ENCODE data around the gene KIFC3. TPM values are rescaled to one million over a fixed set of nuclear protein-coding genes. Genes with fewer than 3 reads are reported as not detected.
A peak's percentile ranks its signal among the peaks of the same experiment; 100 is the strongest.

Gene KIFC3
- total and polyA plus RNA-seq, 8 donors, result 41.4 to 96.8 (median 60.0) TPM

DNA sequence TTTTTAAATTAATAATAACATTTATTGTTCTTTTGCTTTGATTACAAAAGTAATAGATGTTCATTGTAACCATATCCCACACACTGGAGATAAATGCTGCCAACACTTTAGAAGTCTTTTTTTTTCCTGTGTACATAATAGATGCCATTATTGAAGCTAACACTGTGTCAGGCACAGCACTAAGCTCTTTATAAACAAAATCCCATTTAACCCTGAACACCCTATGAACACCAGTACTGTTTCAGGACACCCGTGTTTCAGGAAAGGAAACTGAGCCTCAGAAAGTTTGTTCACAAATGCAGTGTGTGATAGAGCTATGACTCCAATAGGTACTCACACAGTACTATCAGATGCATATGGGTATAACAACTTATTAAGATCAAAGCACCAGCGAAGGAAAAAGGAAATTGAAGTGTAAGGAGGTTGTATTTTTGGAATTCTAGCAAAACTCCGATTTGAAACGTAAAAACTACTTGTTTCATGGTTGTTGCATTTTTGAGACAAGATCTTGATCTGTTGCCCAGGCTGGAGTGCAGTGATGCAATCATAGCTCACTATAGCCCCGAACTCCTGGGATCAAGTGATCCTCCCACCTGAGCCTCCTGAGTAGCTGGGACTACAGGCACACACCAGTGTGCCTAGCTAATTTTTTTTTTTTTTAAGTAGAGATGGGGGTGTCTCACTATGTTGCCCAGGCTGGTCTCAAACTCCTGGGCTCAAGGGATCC lies 2.0 kb upstream of the KIFC3 start:
- DNase-seq (no peak), ATAC-seq (no peak)
- no peak overlapping the region for H3K4me3 ChIP-seq
- H3K4me1 ChIP-seq, result peaks cover 51 to 74% of the 10 kb centered on the region in 2 donors
- H3K36me3 ChIP-seq, result no peaks in the 10 kb centered on the region
- TF ChIP-seq, protein P1, sequence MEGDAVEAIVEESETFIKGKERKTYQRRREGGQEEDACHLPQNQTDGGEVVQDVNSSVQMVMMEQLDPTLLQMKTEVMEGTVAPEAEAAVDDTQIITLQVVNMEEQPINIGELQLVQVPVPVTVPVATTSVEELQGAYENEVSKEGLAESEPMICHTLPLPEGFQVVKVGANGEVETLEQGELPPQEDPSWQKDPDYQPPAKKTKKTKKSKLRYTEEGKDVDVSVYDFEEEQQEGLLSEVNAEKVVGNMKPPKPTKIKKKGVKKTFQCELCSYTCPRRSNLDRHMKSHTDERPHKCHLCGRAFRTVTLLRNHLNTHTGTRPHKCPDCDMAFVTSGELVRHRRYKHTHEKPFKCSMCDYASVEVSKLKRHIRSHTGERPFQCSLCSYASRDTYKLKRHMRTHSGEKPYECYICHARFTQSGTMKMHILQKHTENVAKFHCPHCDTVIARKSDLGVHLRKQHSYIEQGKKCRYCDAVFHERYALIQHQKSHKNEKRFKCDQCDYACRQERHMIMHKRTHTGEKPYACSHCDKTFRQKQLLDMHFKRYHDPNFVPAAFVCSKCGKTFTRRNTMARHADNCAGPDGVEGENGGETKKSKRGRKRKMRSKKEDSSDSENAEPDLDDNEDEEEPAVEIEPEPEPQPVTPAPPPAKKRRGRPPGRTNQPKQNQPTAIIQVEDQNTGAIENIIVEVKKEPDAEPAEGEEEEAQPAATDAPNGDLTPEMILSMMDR (IDR thresholded peaks at IDR 0.05), result no peak
- peaks cover 0 to 30% of the 10 kb centered on the region in 2 donors for H3K27me3 ChIP-seq
- no peaks in the 10 kb centered on the region for H3K9me3 ChIP-seq
- intact Hi-C loops (cut with DNase I), result no loop called here
- H3K27ac ChIP-seq, result peak overlapping the region in 1 of 2 donors; percentile 30

DNA sequence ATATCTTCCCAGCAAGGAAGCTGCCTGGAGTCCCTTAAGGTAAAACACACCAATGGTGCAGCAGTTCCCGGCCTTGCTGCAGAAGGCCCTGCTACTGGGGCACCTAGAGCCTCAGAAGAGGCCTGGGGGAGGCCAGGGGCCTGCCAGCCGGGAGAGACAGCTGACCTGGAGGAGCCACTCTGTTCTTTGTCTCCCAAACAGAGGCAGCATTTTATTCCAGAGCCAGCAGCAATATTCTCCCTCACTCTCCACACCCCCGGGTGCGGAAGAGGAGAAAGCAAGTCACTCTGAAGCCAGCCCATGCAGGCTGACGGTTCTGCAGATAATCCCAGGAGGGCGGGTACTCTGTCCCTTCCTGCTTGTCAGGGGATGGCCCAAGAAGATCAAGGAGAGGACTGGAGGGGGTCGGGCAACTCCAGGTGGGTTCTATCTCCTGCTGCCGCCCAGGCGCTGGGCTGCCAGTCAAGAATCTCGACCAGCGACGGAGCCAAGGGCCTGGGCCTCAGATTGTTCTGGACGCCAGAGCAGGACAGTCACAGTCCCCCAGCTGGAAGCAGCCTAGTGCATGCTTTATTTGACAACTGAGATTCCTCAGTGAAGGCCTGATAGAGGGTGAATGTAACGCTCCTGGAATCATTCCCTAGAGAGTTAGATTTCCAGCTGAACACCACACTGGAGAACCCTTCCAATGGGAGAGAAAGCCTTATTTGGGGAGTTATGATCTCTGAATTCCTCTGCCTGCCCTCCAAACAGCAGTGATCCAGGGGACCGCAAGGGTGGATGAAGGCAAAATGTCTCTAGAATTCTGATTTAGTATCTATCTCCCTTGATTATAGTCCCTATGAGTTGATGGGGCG lies 1.1 kb upstream of the KIFC3 start:
- intact Hi-C loops (cut with DNase I), result no loop called here
- TF ChIP-seq, protein P1 (IDR thresholded peaks at IDR 0.05), result no peak
- peaks cover 47 to 74% of the 10 kb centered on the region in 2 donors for H3K4me1 ChIP-seq
- peak overlapping the region; percentile 86 to 90 for H3K27ac ChIP-seq
- H3K27me3 ChIP-seq, result peaks cover 0 to 30% of the 10 kb centered on the region in 2 donors
- H3K9me3 ChIP-seq, result no peaks in the 10 kb centered on the region
- ATAC-seq (no peak), DNase-seq (peak in 3 of 4 donors; percentile 69 to 78 (median 76))
- peak overlapping the region in 1 of 2 donors; percentile 69 for H3K4me3 ChIP-seq
- no peaks in the 10 kb centered on the region for H3K36me3 ChIP-seq

DNA sequence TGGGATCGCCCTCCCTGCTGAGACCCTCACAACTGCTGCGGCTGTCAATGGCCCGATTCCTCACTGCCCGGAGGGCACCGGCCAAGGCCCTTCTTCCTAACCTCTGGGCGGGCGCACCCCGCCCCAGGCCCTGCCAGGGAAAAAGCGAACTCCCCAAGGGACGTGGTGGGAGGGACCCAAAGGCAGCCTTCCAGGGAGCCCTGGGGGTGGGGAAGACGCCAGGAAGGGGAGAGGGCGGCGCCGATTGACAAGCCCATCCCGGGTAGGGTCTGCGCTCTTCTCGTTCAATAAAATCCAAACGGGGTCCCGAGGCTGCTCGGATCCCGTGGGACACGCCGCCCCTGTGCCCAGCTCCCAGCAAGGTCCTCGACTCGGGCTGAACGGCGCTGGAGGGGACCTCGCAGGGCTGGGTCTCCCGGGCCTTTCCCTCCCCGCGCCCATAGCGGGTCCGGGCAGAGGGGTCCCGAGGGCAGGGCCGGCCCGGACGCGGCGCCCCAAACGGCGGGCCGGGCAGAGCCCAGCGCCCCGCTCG lies 416 bp downstream of the KIFC3 start:
- peak in 3 of 4 donors; percentile 52 to 89 (median 70) for DNase-seq
- peak; percentile 34 for ATAC-seq
- Histone ChIP-seq H3K4me3 (peak overlapping the region; percentile 58 to 69), H3K27me3 (peaks cover 0 to 30% of the 10 kb centered on the region in 2 donors), H3K9me3 (no peaks in the 10 kb centered on the region), H3K27ac (peak overlapping the region; percentile 86 to 90), H3K4me1 (peaks cover 40 to 63% of the 10 kb centered on the region in 2 donors), H3K36me3 (peaks cover 0 to 14% of the 10 kb centered on the region in 2 donors)
- TF ChIP-seq, protein P1 (IDR thresholded peaks at IDR 0.05), result no peak
- intact Hi-C loops (cut with DNase I), result no loop called here

DNA sequence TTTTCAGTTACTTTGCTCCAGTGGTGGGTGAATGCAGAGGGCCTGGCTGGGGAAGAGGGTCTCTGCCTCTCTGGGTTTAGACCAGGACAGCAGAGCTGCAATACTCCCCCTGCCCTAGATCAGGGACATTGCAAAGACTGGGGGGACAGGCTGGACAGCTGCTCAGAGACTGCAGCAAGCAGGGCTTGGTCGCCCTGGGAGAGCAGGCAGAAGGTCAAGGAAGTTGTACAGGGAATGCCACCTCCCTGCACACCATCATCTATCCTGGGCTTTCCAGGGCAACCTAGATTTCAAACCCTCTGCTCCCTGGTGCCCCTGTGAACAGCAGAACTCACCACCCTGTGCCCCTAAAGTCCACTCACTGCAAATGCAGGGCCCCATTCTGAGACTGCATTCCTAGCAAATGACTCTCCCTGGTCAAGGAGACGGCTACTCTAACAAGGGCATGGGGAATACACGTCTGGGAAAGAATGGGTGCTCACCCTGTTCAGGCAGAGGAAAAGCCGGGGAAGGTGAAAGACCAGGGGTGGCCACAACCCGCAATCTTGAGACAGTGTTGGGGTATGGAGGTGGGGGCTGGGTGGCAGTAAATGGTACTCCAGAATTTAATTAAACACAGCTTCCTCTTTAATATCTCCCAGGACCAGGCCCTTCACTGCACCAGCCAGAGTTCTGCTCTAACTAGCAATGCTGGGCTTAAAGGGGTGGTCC lies 1.0 kb downstream of the KIFC3 start:
- TF ChIP-seq, protein P1 (IDR thresholded peaks at IDR 0.05), result no peak
- Histone ChIP-seq H3K9me3 (no peaks in the 10 kb centered on the region), H3K4me1 (peaks cover 41 to 65% of the 10 kb centered on the region in 2 donors), H3K4me3 (peak overlapping the region; percentile 58 to 69), H3K27me3 (peaks cover 0 to 30% of the 10 kb centered on the region in 2 donors), H3K27ac (peak overlapping the region; percentile 86 to 90), H3K36me3 (peaks cover 0 to 19% of the 10 kb centered on the region in 2 donors)
- DNase-seq, result peak in 1 of 4 donors; percentile 34
- intact Hi-C loops (cut with DNase I), result no loop called here
- ATAC-seq, result peak; percentile 25

All from left lung (tissue), 10 donors.